Measurements from ENCODE around the gene MAP4K5.

DNA sequence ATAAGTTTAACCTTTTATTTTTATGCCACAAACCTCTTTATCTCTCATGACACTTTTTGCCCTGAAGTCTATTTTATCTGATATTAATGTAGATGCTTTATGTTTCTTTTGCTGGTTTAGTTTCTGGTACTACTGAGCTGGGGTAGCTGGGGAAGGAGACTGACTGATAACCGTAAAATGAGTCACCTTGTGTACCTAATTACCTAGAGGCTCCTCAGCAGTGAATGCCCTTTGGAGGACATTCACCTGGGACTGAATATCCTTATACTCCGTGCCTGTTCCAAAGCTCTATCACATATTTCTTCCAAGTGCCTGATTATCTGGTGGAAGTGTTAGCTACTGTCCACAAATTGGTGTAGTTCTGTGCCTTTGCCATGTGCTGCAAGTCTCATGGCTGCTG lies 41.5 kb upstream of the MAP4K5 start:
- TF ChIP-seq, protein P1, sequence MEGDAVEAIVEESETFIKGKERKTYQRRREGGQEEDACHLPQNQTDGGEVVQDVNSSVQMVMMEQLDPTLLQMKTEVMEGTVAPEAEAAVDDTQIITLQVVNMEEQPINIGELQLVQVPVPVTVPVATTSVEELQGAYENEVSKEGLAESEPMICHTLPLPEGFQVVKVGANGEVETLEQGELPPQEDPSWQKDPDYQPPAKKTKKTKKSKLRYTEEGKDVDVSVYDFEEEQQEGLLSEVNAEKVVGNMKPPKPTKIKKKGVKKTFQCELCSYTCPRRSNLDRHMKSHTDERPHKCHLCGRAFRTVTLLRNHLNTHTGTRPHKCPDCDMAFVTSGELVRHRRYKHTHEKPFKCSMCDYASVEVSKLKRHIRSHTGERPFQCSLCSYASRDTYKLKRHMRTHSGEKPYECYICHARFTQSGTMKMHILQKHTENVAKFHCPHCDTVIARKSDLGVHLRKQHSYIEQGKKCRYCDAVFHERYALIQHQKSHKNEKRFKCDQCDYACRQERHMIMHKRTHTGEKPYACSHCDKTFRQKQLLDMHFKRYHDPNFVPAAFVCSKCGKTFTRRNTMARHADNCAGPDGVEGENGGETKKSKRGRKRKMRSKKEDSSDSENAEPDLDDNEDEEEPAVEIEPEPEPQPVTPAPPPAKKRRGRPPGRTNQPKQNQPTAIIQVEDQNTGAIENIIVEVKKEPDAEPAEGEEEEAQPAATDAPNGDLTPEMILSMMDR (IDR thresholded peaks at IDR 0.05): no peak
- TF ChIP-seq, protein P2, sequence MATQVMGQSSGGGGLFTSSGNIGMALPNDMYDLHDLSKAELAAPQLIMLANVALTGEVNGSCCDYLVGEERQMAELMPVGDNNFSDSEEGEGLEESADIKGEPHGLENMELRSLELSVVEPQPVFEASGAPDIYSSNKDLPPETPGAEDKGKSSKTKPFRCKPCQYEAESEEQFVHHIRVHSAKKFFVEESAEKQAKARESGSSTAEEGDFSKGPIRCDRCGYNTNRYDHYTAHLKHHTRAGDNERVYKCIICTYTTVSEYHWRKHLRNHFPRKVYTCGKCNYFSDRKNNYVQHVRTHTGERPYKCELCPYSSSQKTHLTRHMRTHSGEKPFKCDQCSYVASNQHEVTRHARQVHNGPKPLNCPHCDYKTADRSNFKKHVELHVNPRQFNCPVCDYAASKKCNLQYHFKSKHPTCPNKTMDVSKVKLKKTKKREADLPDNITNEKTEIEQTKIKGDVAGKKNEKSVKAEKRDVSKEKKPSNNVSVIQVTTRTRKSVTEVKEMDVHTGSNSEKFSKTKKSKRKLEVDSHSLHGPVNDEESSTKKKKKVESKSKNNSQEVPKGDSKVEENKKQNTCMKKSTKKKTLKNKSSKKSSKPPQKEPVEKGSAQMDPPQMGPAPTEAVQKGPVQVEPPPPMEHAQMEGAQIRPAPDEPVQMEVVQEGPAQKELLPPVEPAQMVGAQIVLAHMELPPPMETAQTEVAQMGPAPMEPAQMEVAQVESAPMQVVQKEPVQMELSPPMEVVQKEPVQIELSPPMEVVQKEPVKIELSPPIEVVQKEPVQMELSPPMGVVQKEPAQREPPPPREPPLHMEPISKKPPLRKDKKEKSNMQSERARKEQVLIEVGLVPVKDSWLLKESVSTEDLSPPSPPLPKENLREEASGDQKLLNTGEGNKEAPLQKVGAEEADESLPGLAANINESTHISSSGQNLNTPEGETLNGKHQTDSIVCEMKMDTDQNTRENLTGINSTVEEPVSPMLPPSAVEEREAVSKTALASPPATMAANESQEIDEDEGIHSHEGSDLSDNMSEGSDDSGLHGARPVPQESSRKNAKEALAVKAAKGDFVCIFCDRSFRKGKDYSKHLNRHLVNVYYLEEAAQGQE (IDR thresholded peaks at IDR 0.05; ENCODE audit: insufficient read depth in 1 of 2, low read depth in 2 of 2, low read length in 1 of 2): no peak
- TF ChIP-seq POLR2AphosphoS5 (IDR thresholded peaks at IDR 0.05; ENCODE audit: low read depth, low read length): no peak

All from Panc1 (cell line).